GM12878 (cell line): ENCODE results near the gene TRIM40. TPM values are rescaled to one million over a fixed set of nuclear protein-coding genes. Genes with fewer than 3 reads are reported as not detected.

Experiments used
- ATAC-seq: fragments of 200-7000 bp; cut with Tn5 transposase; 3 replicates; pipeline ENCODE4 v1.9.1; 2020; ENCODE audit warnings: mild to moderate bottlenecking, moderate library complexity
- BruUV-seq: library from RNA; stranded (reverse); fragments of 400-500 nt; replicated peaks from 2 replicates; lab custom pipeline; 2021; lab: Mats Ljungman, UMichigan
- CTCF ChIA-PET: fragments of 300-600 bp; sonication (Branson Sonifier 250); formaldehyde crosslinking; extraction: SDS; loops from one replicate; lab custom pipeline; 2021; ENCODE audit warnings: inconsistent platforms; lab: Yijun Ruan, JAX
- POLR2A ChIA-PET: fragments of 350-600 bp; formaldehyde crosslinking; extraction: SDS; loops from one replicate; lab custom pipeline; 2021; ENCODE audit warnings: inconsistent platforms; lab: Charles Lee
- RAD21 ChIA-PET: fragments of 300-600 bp; sonication (Branson Sonifier 250); formaldehyde crosslinking; loops from one replicate; lab custom pipeline; 2023; ENCODE audit warnings: antibody characterized with exemption; ENCODE audit not compliant: unreplicated experiment; lab: Charles Lee
- SMC1A ChIA-PET: fragments of 300-600 bp; sonication (Branson Sonifier 250); formaldehyde crosslinking; loops from one replicate; lab custom pipeline; 2023; ENCODE audit not compliant: unreplicated experiment, uncharacterized antibody; lab: Charles Lee
- DNase-seq: peaks from one replicate; pipeline ENCODE4 v3.0.0-alpha.2; 2011; ENCODE audit warnings: low read depth, low spot score
- FAIRE-seq: peaks from 3 replicates; lab custom pipeline; 2011; peaks lifted over from hg19 to GRCh38; lab: Jason Lieb, UNC
- H2AFZ ChIP-seq: 2 replicates; pipeline ENCODE4 v1.6.0; 2011; ENCODE audit warnings: low read depth, low read length, control low read depth; ENCODE audit not compliant: control insufficient read depth
- H3K27ac ChIP-seq: 2 replicates; pipeline ENCODE4 v1.5.1; 2011; ENCODE audit warnings: control low read depth; ENCODE audit not compliant: control insufficient read depth, insufficient read depth
- H3K27me3 ChIP-seq, 2 experiments: replicated peaks in 1 of 2; 2 replicates each; pipeline versions ENCODE4 v1.6.0 to v1.6.1; 2011; ENCODE audit warnings: low read length in 1 of 2; ENCODE audit not compliant: control insufficient read depth in 2 of 2, insufficient read depth in 2 of 2
- H3K36me3 ChIP-seq, 2 experiments: 2 replicates each; pipeline ENCODE4 v1.5.1; 2011; ENCODE audit warnings: low read length in 1 of 2; ENCODE audit not compliant: control insufficient read depth in 2 of 2, insufficient read depth in 2 of 2
- H3K4me1 ChIP-seq: 2 replicates; pipeline ENCODE4 v1.6.1; 2011; ENCODE audit warnings: mild to moderate bottlenecking, low read length, moderate library complexity, mixed read lengths; ENCODE audit not compliant: control insufficient read depth, insufficient read depth
- H3K4me2 ChIP-seq: 2 replicates; pipeline ENCODE4 v1.6.0; 2011; ENCODE audit warnings: control low read depth; ENCODE audit not compliant: control insufficient read depth, insufficient read depth
- H3K4me3 ChIP-seq: fragments of 200-600 bp; sonication (generic); 2 replicates; pipeline ENCODE4 v1.5.1; 2016
- H3K79me2 ChIP-seq: 2 replicates; pipeline ENCODE4 v1.6.0; 2011; ENCODE audit warnings: low read length; ENCODE audit not compliant: control insufficient read depth, insufficient read depth
- H3K9ac ChIP-seq: 2 replicates; pipeline ENCODE4 v1.8.0; 2011; ENCODE audit warnings: low read length, control low read depth, mixed read lengths; ENCODE audit not compliant: control insufficient read depth, insufficient read depth
- H3K9me3 ChIP-seq: replicated peaks from 3 replicates; pipeline ENCODE4 v1.5.1; 2011; ENCODE audit warnings: mild to moderate bottlenecking, low read length; ENCODE audit not compliant: control insufficient read depth, insufficient read depth
- H4K20me1 ChIP-seq: 2 replicates; pipeline ENCODE4 v1.6.0; 2011; ENCODE audit not compliant: control insufficient read depth, insufficient read depth
- DPF2 ChIP-seq: fragments of 450-650 bp; IDR thresholded peaks from 2 replicates; pipeline ENCODE4 v1.6.1; 2017; ENCODE audit warnings: mild to moderate bottlenecking
- EP300 ChIP-seq, 2 experiments: fragments of 150-350 bp in 1 of 2; IDR thresholded peaks; 2 replicates each; pipeline ENCODE4 v1.6.1; 2011 to 2012; ENCODE audit warnings: low read depth in 2 of 2, low read length in 2 of 2, borderline replicate concordance in 1 of 2, improper control_type of control experiment in 1 of 2, inconsistent platforms in 1 of 2; ENCODE audit not compliant: control insufficient read depth in 1 of 2
- GABPA ChIP-seq: IDR thresholded peaks from 2 replicates; pipeline ENCODE4 v1.6.1; 2014; ENCODE audit warnings: antibody characterized with exemption, low read depth, mild to moderate bottlenecking, inconsistent platforms
- HDAC6 ChIP-seq: fragments of 200-600 bp; sonication (generic); IDR thresholded peaks from one replicate; pipeline ENCODE4 v1.8.0; 2017; ENCODE audit warnings: antibody characterized with exemption; ENCODE audit not compliant: unreplicated experiment
- NR2F1 ChIP-seq: fragments of 450-650 bp; conservative IDR thresholded peaks from 2 replicates; pipeline ENCODE4 v1.6.1; 2017; ENCODE audit warnings: mild to moderate bottlenecking
- WRNIP1 ChIP-seq: IDR thresholded peaks from 2 replicates; pipeline ENCODE4 v1.6.1; 2011; ENCODE audit warnings: low read depth, low read length, improper control_type of control experiment, borderline replicate concordance
- ZNF207 ChIP-seq: fragments of 450-650 bp; IDR thresholded peaks from 2 replicates; pipeline ENCODE4 v1.6.1; 2014; ENCODE audit warnings: antibody characterized with exemption, mild to moderate bottlenecking, borderline replicate concordance
- ZNF217 ChIP-seq: fragments of 450-650 bp; IDR thresholded peaks from 2 replicates; pipeline ENCODE4 v1.6.1; 2017; ENCODE audit warnings: antibody characterized with exemption, mild to moderate bottlenecking
- WGBS: methylation state at CpG from one replicate; pipeline ENCODE4 v1.1.6; 2016; ENCODE audit warnings: low lambda C conversion rate; ENCODE audit not compliant: insufficient replicate concordance, insufficient coverage; ENCODE audit errors: missing lambda C conversion rate; 5-methylcytosine and 5-hydroxymethylcytosine counted together
- in situ Hi-C: fragments of 300-500 bp; cut with MboI; formaldehyde crosslinking; loops from 9 replicates; pipeline ENCODE4 v1.14.3; 2018; ENCODE audit warnings: mixed read lengths
- intact Hi-C: fragments of 100-400 bp; cut with micrococcal nuclease; formaldehyde crosslinking; loops from one replicate; pipeline ENCODE4 v1.14.2; 2022; ENCODE audit not compliant: unreplicated experiment
- polyA plus RNA-seq, 11 experiments: library from polyadenylated mRNA; depleted of rRNA in 4 of 11; unstranded in 6 of 11; stranded (reverse) in 5 of 11; fragments of >200 nt; fragmentation: Nextera tagmentation in 4 of 11; fragmentation: Illumina TruSeq in 1 of 11; extraction: Ambion mirVana in 4 of 11; extraction: Trizol in 1 of 11; gene quantifications; 1 replicate in 1 of 11; 2 replicates in 10 of 11; pipeline versions ENCODE4 v1.2.1 to v1.2.3, GENCODE V29; 2011 to 2016; ENCODE audit warnings: inconsistent platforms in 2 of 11, missing spikeins in 2 of 11, low read depth in 1 of 11
- total RNA-seq, 4 experiments: library from RNA; depleted of rRNA in 3 of 4; stranded (reverse); fragments of >200 nt in 3 of 4; fragmentation: Illumina TruSeq in 1 of 4; extraction: Trizol in 1 of 4; gene quantifications; 2 replicates each; pipeline versions ENCODE4 v1.2.1 to v1.2.3, GENCODE V29; 2013 to 2021

The TRIM40 gene
- total and polyA plus RNA-seq, 10 of the 15 experiments (the other 5 are each of a cell fraction or from before 2014, with no cell fraction given): not detected

DNA sequence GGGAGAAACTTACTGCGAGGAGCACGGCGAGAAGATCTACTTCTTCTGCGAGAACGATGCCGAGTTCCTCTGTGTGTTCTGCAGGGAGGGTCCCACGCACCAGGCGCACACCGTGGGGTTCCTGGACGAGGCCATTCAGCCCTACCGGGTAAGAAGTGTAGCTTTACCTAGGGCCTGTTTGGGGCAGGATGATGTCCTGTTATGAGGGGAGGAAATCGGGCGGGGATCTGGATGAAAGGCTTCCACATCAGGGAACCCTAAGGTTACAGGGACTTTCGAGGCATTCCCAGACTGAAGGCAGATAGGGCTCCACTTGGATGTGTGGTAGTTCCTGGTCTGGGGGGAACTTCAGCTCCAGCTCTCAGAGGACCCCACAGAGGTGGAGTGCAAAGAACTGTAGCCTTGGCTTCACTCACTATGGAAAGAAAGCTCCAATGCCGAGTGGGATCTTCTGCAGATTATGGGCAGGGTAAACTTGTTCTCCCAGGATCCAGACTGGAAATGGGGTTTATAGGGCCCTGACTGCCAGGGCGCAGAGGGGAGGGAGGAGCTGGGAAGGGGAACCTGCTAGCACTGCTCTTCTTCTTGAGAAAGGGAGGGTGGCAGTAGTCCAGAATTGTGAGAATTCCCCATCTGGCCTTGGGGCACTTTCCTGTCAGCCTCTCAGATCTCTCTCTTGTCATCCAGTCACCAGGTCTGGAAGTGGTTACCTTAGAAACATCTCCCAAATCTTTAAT lies 28.1 kb downstream of the TRIM40 start:
- no TSS peak for BruUV-seq
- no peak overlapping the region for H3K27ac ChIP-seq
- H3K4me2 ChIP-seq: no peak overlapping the region
- in situ Hi-C loops: no loop called here
- H3K9ac ChIP-seq: no peak overlapping the region
- ChIA-PET SMC1A (interaction anchor here (0.6 to 1.2 kb wide), 4 partner anchors 30 to 1092 kb away, joined by 3 read pairs; partner anchors contain the start of gene NRM), RAD21 (no interaction called here), CTCF (interaction anchor here (0.8 kb wide), 2 partner anchors 33 to 61 kb away, joined by 3 read pairs; no protein-coding TSS in a partner anchor), POLR2A (interaction anchor here (1.0 kb wide), 1 partner anchor 44 kb away, joined by 3 read pairs; no protein-coding TSS in a partner anchor)
- no peak overlapping the region for H2AFZ ChIP-seq
- H4K20me1 ChIP-seq: no peaks in the 10 kb centered on the region
- H3K79me2 ChIP-seq: no peaks in the 10 kb centered on the region
- H3K27me3 ChIP-seq: peaks cover 2 to 5% of the 10 kb centered on the region in 2 experiments; a peak in 3 of 4 replicates
- no peaks in the 10 kb centered on the region for H3K4me1 ChIP-seq
- no peaks in the 10 kb centered on the region for H3K9me3 ChIP-seq
- H3K36me3 ChIP-seq: no peaks in the 10 kb centered on the region
- FAIRE-seq: no peak
- intact Hi-C loops: no loop called here
- ATAC-seq: no peak
- no peak for TF ChIP-seq DPF2
- TF ChIP-seq ZNF217: no peak
- TF ChIP-seq ZNF207: no peak
- TF ChIP-seq WRNIP1: no peak
- TF ChIP-seq NR2F1: no peak
- no peak for TF ChIP-seq EP300 (IDR thresholded peaks at IDR 0.05; ENCODE audit: borderline replicate concordance in 1 of 2, control insufficient read depth in 1 of 2, low read depth in 2 of 2, low read length in 2 of 2)
- no peak for TF ChIP-seq HDAC6
- no peak for TF ChIP-seq GABPA
- WGBS: 68% methylated on average over 16 of the region's 16 CpGs
- DNase-seq: no peak
- H3K4me3 ChIP-seq: no peak overlapping the region
